Left lung (tissue), 10 donors: ENCODE data around the gene MYL9. TPM values are rescaled to one million over a fixed set of nuclear protein-coding genes. Genes with fewer than 3 reads are reported as not detected.

Experiments used
- ATAC-seq: fragments of 200-7000 bp; cut with Tn5 transposase; one replicate; pipeline ENCODE4 v1.9.1; 2020; ENCODE audit warnings: moderate library complexity
- DNase-seq, 4 donors: peaks; one replicate each; pipeline ENCODE4 v3.0.0-alpha.2; 2013 to 2020
- H3K27ac ChIP-seq, 2 donors: fragments of 200-600 bp; sonication (generic) in 1 of 2; one replicate each; pipeline versions ENCODE4 v1.5.0 to v1.8.0; 2020 to 2021
- H3K27me3 ChIP-seq, 2 donors: fragments of 200-600 bp; sonication (generic) in 1 of 2; one replicate each; pipeline versions ENCODE4 v1.5.0 to v1.8.0; 2020 to 2021
- H3K36me3 ChIP-seq, 2 donors: fragments of 200-600 bp; sonication (generic) in 1 of 2; one replicate each; pipeline versions ENCODE4 v1.5.0 to v1.8.0; 2020 to 2021
- H3K4me1 ChIP-seq, 2 donors: fragments of 200-600 bp; one replicate each; pipeline ENCODE4 v1.8.0; 2021
- H3K4me3 ChIP-seq, 2 donors: fragments of 200-600 bp; sonication (generic) in 1 of 2; one replicate each; pipeline versions ENCODE4 v1.5.0 to v1.8.0; 2020 to 2021; ENCODE audit warnings: mild to moderate bottlenecking in 1 of 2
- H3K9me3 ChIP-seq, 2 donors: fragments of 200-600 bp; sonication (generic) in 1 of 2; one replicate each; pipeline versions ENCODE4 v1.5.0 to v1.8.0; 2020 to 2021
- intact Hi-C, 2 donors: fragments of 100-400 bp; cut with DNase I; formaldehyde crosslinking; loops; one replicate each; pipeline versions ENCODE4 v1.11.2 to v1.14.2; 2022
- polyA plus RNA-seq, 6 donors: library from polyadenylated mRNA; unstranded; fragments of 120-200 nt; gene quantifications; one replicate each; pipeline ENCODE4 v1.2.1, GENCODE V29; 2013; ENCODE audit not compliant: insufficient read length in 6 of 6
- total RNA-seq, 2 donors: library from RNA; stranded (reverse); fragmentation: NEBNext Ultra II Directional; extraction: Animal tissue kit (Norgen Biotek cat#: 25700); gene quantifications; one replicate each; pipeline ENCODE4 v1.2.1, GENCODE V29; 2021
- TF ChIP-seq, protein P1 (sequence below), 2 donors: fragments of 200-600 bp; sonication (generic) in 1 of 2; IDR thresholded peaks; one replicate each; pipeline versions ENCODE4 v1.5.0 to v1.8.0; 2021; ENCODE audit warnings: antibody characterized with exemption in 2 of 2
- donor health status: DM: no; HTN: yes; CAD: no.
- donor health status: DM: no; HTN: no; CAD: no.

The MYL9 gene
- total and polyA plus RNA-seq, 8 donors: 198 to 348 (median 278) TPM

DNA sequence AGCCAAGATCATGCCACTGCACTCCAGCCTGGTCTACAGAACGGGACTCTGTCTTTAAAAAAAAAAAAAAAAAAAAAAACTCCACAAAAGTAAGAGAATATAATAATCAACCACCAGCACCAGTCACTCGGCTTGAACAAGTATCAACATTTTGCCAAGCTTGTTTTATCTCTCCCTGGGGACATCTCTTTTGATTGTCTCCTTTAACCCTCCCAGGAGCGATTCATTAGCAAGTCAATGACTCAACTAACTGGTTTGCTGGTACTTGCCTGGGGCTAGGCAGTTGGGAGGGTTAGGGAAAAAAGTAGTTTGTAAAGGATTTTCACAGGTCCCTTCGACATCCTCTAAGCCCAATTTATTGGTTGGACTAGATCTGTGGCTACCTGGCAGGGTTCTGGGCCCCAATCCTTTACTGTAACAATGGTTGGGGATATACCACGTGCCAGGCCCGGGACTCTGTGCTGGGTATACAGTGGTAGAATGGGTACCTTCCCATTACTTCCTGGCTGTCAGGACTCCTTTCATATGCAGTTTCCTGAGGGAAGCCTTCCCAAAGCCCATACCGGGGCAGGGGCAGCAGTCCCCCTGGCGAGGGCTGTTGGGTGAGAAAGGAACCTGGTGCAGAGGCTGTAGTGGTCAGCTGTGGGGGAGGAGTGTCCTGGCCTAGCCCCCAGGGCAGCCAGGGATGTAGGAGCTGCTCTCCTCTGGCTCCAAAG lies 44.2 kb downstream of the MYL9 start:
- DNase-seq: no peak
- no peak overlapping the region for H3K27ac ChIP-seq
- no peaks in the 10 kb centered on the region for H3K9me3 ChIP-seq
- TF ChIP-seq, protein P1, sequence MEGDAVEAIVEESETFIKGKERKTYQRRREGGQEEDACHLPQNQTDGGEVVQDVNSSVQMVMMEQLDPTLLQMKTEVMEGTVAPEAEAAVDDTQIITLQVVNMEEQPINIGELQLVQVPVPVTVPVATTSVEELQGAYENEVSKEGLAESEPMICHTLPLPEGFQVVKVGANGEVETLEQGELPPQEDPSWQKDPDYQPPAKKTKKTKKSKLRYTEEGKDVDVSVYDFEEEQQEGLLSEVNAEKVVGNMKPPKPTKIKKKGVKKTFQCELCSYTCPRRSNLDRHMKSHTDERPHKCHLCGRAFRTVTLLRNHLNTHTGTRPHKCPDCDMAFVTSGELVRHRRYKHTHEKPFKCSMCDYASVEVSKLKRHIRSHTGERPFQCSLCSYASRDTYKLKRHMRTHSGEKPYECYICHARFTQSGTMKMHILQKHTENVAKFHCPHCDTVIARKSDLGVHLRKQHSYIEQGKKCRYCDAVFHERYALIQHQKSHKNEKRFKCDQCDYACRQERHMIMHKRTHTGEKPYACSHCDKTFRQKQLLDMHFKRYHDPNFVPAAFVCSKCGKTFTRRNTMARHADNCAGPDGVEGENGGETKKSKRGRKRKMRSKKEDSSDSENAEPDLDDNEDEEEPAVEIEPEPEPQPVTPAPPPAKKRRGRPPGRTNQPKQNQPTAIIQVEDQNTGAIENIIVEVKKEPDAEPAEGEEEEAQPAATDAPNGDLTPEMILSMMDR (IDR thresholded peaks at IDR 0.05): no peak
- no peak for ATAC-seq
- H3K27me3 ChIP-seq: no peaks in the 10 kb centered on the region
- peaks cover 0 to 33% of the 10 kb centered on the region in 2 donors for H3K36me3 ChIP-seq
- H3K4me3 ChIP-seq: no peak overlapping the region
- H3K4me1 ChIP-seq: peaks cover 0 to 9% of the 10 kb centered on the region in 2 donors
- intact Hi-C loops: no loop called here

DNA sequence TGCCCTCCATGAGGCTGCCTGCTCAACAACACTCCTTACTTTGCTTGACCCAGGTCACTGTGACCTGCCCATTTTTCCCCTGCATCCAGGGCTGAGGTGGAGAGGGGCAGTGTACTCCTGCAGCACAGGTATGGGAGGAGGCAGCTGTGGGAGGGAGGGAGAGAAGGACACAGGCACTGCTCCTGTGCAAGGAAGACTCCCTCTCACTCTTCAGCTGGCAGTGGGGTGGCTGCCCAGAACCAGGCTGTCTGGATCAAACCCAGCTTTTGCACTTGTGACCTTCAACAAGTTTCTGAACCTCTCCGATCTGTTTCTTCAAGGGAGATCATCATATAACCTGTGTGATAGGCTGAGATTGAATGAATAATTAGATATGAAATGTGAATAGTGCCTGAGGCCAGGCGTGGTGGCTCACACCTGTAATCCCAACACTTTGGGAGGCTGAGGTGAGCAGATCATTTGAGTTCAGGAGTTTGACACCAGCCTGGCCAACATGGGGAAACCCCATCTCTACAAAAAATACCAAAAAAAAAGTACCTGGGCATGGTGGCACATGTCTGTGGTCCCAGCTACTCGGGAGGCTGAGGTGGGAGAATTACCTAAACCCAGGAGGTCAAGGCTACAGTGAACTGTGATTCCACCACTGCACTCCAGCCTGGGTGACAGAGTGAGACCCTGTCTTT lies 46.2 kb downstream of the MYL9 start:
- H3K27me3 ChIP-seq: no peaks in the 10 kb centered on the region
- TF ChIP-seq, protein P1 (IDR thresholded peaks at IDR 0.05): no peak
- H3K4me1 ChIP-seq: peaks cover 0 to 9% of the 10 kb centered on the region in 2 donors
- no peaks in the 10 kb centered on the region for H3K9me3 ChIP-seq
- no peak overlapping the region for H3K4me3 ChIP-seq
- H3K27ac ChIP-seq: no peak overlapping the region
- intact Hi-C loops: no loop called here
- peaks cover 0 to 27% of the 10 kb centered on the region in 2 donors for H3K36me3 ChIP-seq
- no peak for ATAC-seq
- DNase-seq: no peak

DNA sequence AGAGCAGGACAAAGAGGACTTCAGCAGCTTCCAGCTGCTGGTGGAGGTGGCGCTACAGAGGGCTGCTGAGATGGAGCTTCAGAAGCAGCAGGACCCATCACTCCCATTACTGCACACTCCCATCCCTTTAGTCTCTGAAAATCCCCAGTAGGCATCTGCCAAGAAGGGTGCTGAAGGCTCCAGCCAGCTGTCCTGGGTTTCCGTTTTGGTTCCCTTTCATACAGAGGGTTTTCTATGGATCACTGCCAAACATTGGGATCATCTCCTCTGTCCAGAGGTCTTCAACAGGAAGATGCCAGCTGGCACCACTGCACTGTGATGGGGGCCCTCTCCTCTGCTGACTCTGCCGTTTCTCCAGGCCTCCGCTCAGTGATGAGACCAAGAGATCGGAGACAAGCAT lies 50.0 kb downstream of the MYL9 start:
- intact Hi-C loops: loop anchor here in 1 of 2 donors (5.0 kb wide), 1 partner anchor 34 kb away; no protein-coding TSS in a partner anchor
- Histone ChIP-seq H3K27me3 (no peaks in the 10 kb centered on the region), H3K27ac (no peak overlapping the region), H3K4me1 (peaks cover 0 to 18% of the 10 kb centered on the region in 2 donors), H3K36me3 (peaks cover 0 to 20% of the 10 kb centered on the region in 2 donors), H3K9me3 (no peaks in the 10 kb centered on the region), H3K4me3 (no peak overlapping the region)
- DNase-seq: no peak
- TF ChIP-seq, protein P1 (IDR thresholded peaks at IDR 0.05): no peak
- no peak for ATAC-seq

DNA sequence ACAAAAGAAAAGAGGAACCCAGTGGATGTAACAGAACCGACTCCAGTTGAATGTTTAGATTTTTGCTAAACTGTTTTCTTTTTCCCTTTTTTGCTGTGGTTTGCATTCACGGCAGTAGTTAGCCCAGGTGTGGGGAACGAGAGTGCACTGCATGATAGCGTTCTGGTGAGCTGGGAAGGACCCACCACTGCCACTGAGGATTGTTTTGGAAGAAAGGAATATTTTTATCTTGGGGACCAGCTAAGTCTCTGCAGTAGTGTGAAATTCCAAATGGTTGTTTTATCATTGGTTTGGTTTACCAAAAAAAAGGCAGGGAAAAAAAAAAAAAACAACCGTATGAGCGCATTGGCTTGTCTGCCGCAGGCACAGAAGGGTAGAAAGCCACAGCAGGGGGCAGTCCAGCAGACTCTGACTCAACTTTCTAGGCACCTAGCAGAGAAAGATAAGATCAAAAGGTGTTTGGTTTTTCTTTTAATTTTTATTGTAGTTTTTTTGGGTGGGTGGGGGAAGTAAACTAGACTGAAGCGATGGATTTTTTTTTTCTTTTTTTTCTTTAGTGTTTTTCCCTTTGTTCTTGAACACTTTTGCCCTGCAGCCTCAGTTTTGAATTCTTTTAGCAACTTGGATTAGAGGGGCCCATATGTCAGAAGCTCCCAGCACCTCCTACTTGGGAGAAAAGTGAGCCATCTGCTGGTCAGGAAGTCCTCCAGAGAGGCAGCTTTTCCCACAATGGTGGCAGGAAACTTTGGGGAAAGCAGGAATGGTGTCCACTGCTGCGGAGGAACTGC lies 50.7 kb downstream of the MYL9 start:
- H3K36me3 ChIP-seq: peaks cover 0 to 20% of the 10 kb centered on the region in 2 donors
- DNase-seq (peak in 1 of 4 donors; percentile 55), ATAC-seq (peak; percentile 53)
- TF ChIP-seq, protein P1 (IDR thresholded peaks at IDR 0.05): peak in 1 of 2 donors; percentile 28
- H3K27me3 ChIP-seq: no peaks in the 10 kb centered on the region
- H3K9me3 ChIP-seq: no peaks in the 10 kb centered on the region
- intact Hi-C loops: loop anchor here in 1 of 2 donors (5.0 kb wide), 1 partner anchor 35 kb away; no protein-coding TSS in a partner anchor
- peaks cover 0 to 19% of the 10 kb centered on the region in 2 donors for H3K4me1 ChIP-seq
- H3K27ac ChIP-seq: peak overlapping the region in 1 of 2 donors; percentile 23
- no peak overlapping the region for H3K4me3 ChIP-seq
